ENCODE data around the gene XYLT1. TPM values are rescaled to one million over a fixed set of nuclear protein-coding genes. Genes with fewer than 3 reads are reported as not detected.

XYLT1 gene
- total RNA-seq, 1 donor from 2014 or later, result 1.6 TPM

DNA sequence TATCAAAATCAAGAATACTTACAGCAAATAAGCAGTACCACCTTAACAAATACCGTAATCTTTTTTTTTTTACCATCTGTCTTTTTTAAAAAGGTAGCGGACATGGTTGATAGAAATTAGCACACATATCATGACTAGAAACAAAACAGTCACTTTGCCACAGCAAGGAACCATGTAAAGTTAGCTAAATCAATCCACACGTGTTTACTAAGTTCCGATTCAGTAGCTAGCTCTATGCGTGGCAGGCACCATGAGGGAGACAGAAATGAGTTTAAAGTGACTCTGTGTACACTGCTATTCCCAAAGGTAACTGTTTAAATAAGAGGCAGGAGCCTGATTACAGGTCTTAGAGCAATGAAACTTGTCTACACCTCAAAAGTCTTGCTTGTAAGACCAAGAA is 108.6 kb downstream of the XYLT1 start:
- no peak for DNase-seq (ENCODE audit: low read depth)
- TF ChIP-seq CTCF (IDR thresholded peaks at IDR 0.05; ENCODE audit: insufficient read depth, low read length, poor library complexity, severe bottlenecking), result no peak
- Histone ChIP-seq H3K36me3 (ENCODE audit: control insufficient read depth, insufficient read depth, low read length) (no peaks in the 10 kb centered on the region), H3K27me3 (ENCODE audit: control insufficient read depth, insufficient read depth, low read length) (no peaks in the 10 kb centered on the region), H3K4me3 (ENCODE audit: low read depth, low read length) (no peak overlapping the region)

DNA sequence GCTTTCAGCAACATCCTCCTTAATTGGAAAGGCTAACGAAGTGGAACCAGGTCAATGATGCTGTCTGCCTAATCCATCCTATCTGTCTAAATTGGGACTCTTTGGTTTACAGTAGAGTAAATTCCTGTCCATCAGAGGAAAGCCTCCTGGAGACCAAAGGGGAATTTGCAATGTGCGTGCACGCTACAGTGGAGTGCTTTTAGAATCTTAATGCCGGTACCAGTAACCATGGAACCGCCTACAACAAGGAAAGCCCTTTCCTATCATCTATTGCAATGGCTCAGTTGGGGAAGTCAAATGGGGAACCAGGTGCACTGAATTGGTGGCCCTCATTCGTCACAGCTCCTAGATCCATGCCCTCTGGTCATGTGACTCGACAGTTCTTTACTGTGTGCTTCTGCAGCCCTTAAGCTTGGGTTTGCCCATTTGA is 110.1 kb downstream of the XYLT1 start:
- no peaks in the 10 kb centered on the region for H3K36me3 ChIP-seq (ENCODE audit: control insufficient read depth, insufficient read depth, low read length)
- no peaks in the 10 kb centered on the region for H3K27me3 ChIP-seq (ENCODE audit: control insufficient read depth, insufficient read depth, low read length)
- DNase-seq (ENCODE audit: low read depth), result no peak
- H3K4me3 ChIP-seq (ENCODE audit: low read depth, low read length), result no peak overlapping the region
- no peak for TF ChIP-seq CTCF (IDR thresholded peaks at IDR 0.05; ENCODE audit: insufficient read depth, low read length, poor library complexity, severe bottlenecking)

DNA sequence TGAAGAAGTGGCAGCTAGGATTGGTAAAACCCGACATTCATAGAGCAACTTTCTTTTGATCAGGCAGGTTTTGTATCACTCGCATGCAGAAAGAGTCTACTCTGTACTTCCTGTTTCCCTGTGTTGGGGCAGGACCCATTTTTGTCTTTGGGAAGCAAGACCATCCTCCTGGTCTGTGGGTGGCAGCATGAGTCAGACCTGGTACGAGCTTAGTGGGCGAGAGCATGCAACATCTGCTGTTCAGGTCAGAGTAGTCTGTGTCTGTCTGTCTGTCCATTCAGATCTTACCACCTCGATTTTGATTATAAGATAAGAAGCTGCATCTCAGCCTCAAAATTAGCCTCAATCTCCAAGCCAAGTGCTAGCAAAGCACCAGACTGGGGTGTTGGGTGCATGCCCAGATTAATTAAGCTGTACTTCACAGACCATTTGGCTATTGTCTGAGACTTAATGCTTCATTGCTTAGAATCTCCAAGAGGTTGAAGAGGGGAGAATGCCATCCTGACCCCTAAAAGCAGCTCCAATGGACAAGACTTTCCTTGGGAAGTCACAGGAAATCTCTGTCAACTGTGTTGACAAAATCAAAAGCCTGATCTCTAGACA is 110.9 kb downstream of the XYLT1 start:
- no peaks in the 10 kb centered on the region for H3K36me3 ChIP-seq (ENCODE audit: control insufficient read depth, insufficient read depth, low read length)
- DNase-seq (ENCODE audit: low read depth), result no peak
- no peaks in the 10 kb centered on the region for H3K27me3 ChIP-seq (ENCODE audit: control insufficient read depth, insufficient read depth, low read length)
- TF ChIP-seq CTCF (IDR thresholded peaks at IDR 0.05; ENCODE audit: insufficient read depth, low read length, poor library complexity, severe bottlenecking), result no peak
- no peak overlapping the region for H3K4me3 ChIP-seq (ENCODE audit: low read depth, low read length)

DNA sequence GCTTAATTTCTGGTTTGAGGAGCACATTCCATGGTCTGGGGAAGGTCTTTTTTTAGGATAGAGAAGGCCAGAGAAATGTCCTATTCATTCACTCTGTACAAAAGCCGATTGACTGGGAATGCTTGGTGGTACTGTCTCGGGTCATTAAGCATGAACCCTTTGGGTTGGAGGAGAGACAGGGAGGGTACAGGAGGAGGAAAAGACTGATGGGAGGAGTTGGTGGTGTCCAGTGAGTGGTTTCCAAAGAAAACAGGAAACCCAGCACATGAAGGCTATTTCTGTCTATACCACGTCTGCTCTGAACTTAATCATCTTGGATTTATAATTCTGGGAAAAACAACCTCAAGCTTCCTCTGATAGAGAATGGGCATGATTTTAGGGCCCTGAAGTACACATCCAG is 111.9 kb downstream of the XYLT1 start:
- TF ChIP-seq CTCF (IDR thresholded peaks at IDR 0.05; ENCODE audit: insufficient read depth, low read length, poor library complexity, severe bottlenecking), result no peak
- H3K36me3 ChIP-seq (ENCODE audit: control insufficient read depth, insufficient read depth, low read length), result no peaks in the 10 kb centered on the region

GRCh38 chr16:17358355-17358754 is 112.4 kb downstream of the XYLT1 start:
- DNase-seq (ENCODE audit: low read depth), result no peak
- TF ChIP-seq CTCF (IDR thresholded peaks at IDR 0.05; ENCODE audit: insufficient read depth, low read length, poor library complexity, severe bottlenecking), result no peak

More for the DNA sequence above, 111.9 kb downstream of the XYLT1 start:
- Histone ChIP-seq H3K4me3 (ENCODE audit: low read depth, low read length) (no peak overlapping the region), H3K27me3 (ENCODE audit: control insufficient read depth, insufficient read depth, low read length) (no peaks in the 10 kb centered on the region)
- DNase-seq (ENCODE audit: low read depth), result no peak

More at GRCh38 chr16:17358355-17358754, 112.4 kb downstream of the XYLT1 start:
- Histone ChIP-seq H3K36me3 (ENCODE audit: control insufficient read depth, insufficient read depth, low read length) (no peaks in the 10 kb centered on the region), H3K27me3 (ENCODE audit: control insufficient read depth, insufficient read depth, low read length) (no peaks in the 10 kb centered on the region), H3K4me3 (ENCODE audit: low read depth, low read length) (no peak overlapping the region)
